Measurements from ENCODE around the gene GALNTL6.

Gene GALNTL6

DNA sequence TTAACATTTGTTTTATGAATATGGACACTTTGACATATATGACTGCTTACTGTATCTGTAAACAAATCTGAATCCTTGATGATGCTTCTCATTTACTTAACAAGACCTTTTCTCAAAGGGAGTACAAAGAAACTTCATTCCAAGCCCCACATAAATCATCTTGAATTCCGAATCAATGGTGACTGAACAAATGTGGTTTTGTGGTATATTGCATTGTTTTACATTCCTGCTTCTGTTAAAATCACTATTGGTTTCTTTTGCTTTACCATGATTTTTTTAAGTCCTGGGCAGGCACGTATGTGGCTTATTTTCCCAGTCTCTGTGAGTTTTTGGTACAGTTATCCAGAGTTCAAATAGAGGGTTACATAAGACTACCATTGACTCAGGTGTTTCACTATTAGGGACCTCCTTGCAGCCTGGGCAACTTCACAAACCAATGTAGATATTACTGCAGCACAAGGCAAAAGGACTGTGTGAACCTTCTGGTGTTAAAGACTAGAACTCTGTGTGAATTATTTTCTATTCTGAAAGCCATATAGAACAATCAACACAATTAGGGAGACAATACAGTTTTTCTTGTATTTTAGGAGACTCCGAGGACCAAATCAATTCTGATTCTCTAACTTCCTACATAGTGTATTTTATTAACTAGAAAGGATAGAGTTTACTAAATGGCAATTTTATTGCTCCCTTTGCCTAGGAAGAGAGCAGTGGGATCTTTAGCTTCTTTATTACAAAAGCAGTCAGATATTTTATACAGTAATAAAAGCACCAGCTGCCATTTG lies 196.4 kb downstream of the GALNTL6 start:
- no peak for DNase-seq

DNA sequence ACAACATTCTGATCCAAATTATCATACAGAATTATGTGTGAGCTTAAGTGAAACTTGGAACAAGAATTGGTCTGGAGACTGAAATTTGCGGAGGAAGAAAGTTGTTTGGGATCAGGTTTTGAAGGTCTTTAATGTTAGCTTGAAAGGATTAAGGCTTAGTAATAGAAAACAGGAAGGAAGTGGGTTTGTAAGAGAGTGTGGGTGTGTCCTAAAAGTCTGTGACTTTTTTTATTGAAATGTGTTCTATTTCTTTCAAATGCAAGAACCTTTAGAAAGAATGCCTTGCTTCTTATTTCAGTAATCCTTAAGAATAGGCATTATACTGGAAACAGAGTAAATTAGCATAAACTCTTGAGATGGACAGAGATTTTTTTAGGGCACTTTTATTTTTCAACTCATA lies 198.0 kb downstream of the GALNTL6 start:
- DNase-seq: no peak

DNA sequence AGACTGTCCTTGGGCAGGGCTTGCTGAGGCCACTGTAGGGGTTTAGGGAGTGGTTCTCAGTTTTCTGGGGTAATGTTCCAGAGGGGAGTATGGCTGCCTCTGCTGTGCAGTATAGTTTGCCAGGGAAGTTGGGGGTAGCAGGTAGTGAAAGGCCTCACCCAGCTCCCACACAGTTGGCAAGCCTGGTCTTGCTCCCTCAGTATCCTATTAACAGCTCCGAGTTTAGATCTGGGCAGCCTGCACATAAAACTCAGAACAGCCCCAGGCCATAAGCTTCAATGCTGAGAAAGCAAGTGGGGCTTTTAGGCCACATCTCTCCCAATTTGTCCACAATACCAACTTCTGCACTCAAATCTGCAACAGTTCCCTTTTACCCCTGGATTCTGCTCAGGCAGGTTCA lies 205.2 kb downstream of the GALNTL6 start:
- peak; percentile 26 for DNase-seq

DNA sequence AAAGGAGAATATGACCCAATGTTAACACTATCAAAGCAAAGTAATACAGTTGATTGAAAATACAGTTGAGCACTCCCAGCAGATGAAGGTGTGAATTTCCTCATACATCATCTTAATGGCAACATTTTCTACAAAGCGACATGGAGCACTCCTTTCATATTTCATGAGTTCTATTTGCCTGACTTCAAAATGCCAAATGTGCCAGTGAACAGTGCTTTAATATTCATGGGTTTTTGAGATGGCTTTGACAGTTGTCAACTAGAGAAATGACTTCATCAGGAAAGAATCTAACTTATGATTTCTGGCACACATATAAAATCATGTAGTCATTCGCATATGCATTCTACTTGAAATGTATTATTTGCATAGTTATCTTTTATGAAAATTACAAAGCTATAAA lies 222.4 kb downstream of the GALNTL6 start:
- DNase-seq: no peak

DNA sequence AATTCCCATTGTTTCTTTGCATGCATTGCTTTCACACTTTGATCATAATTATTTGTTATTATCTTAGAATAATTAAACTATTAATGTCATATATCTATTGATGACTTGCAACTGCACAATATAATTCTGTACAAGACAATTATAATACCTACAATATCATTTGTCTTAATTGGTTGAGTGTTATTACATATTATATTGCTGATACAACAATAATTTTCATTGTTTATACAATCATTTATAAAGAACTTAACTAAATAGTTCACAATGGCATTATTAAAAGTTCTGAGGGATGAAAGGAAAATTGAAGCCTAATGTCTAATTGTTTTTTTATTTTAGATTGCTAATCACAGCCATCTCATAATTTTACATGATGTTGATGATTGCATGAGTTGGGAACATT lies 227.6 kb downstream of the GALNTL6 start:
- no peak for DNase-seq

DNA sequence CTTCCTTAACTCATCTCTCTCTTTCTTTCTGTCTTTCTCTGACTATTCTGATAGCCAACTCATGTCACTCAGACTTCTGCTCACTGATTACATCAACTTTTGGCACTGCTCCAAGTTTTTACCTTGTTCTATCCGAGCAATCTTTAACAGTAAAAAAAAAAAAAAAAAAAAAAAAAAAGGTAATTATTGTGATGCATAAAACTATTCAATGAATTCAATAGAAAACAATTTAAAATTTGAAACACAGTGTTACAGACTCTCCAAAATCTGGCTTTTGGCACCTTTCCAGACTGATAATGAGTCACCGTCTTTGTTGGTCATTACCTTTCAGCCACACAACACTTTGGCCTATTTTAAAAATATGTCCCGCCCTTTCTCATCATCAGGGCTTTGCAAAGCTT lies 229.5 kb downstream of the GALNTL6 start:
- DNase-seq: peak; percentile 89

DNA sequence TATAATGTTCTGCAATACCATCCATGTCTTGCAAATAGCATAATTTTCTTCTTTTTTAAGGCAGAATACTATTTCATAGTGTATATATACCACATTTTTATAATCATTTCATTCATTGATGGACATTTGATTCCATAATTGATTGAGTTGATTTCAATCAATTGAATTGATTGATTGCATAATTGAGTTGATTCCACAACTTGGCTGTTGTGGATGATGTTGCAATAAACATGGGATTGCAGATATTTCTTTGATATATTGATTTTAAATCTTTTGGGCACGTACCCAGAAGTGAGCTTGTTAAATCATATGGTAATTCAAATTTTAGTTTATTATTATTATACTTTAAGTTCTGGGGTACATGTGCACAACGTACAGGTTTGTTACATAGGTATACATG lies 232.8 kb downstream of the GALNTL6 start:
- no peak for DNase-seq

DNA sequence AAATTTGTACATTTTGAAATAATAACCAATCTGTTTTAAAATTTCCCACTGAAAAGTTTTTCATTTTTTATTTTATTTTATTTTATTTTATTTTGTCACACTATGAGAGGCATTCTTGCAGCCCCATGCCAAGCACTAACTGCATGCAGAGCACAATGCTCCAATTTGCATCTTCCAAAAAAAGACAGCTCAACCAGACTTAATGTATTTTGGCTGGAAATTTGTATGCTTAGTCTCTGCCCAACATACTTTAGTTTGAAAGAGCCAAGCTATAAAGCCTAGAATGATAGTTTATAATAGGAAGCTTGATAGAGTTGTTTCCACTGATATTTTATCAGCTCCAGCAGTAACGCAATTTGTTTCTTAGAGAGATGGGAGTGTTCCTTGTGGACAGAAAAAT lies 235.5 kb downstream of the GALNTL6 start:
- no peak for DNase-seq

DNA sequence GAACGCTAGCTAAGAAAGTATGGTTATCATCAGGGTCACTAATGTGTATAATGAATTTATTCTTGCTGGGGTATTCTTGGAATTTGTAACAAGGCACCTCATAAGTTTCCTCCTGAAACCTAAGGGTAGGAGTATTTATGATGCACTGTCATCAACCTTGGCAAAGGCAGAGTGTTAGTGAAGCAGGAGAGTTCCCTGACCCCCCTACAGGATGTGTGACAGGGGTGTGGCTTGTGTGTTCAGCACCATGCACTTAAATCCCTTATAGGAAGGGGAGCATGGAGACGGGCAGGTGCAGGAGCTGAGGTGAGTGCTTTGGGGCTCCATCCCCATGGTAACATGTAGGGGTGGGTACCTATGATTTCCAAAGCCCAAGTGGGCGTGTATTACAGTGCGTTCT lies 237.7 kb downstream of the GALNTL6 start:
- DNase-seq: peak; percentile 44

DNA sequence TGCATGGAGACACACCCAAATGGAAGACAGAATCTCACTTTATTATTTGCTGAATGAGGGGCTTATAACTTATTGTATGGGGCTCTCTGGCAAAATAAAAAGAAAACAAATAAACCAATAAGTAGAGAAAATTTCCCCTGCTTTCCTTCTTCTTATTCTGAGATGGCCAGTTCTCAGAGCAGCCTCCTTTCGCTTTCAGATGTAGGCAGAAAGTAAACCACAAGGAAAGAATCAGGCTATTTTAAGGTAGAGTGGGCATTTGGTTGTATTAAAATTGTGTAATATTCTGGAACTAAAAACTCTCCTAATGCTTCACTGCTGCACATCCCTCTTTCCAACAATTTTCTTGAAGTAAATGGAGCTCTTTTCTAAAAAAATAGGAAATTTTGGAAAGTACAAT lies 241.8 kb downstream of the GALNTL6 start:
- DNase-seq: no peak

DNA sequence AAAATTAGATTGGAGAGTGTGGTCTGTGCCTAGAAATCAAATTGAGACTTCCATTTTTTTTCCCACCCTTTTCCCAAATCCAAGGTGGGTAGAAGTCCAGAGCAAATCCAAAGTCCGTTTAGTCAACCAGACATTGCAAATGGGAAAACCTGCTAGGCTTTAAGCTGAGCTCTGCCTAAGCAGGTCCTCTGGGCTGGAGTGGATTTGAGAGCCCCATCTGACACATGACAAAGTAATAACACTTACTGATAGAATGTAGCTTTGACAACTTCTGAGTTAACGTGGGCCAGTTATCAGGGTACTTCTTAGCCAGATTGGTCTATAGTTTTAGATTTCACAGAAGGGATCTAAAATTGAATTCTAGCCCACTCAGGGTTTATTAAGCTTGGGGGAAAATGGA lies 242.3 kb downstream of the GALNTL6 start:
- no peak for DNase-seq

DNA sequence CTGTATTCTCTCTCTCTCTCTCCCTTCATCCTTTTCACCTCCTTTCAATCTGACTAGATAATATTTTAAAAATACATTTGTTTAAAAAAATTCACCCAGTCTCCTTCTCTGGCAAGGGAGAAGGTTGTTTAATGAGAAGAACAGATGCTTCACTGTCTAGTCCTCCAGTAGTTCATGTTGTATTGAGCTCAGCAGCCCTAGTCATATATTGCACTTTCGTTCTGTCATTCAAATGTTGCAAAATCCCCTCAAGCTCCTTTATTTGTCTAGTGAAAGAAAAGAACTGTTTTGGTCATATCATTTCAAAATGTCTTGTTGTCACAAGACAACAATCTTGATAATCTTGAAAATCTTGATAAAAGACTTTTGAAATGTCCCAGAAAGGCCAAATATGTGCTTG lies 248.0 kb downstream of the GALNTL6 start:
- DNase-seq: no peak

DNA sequence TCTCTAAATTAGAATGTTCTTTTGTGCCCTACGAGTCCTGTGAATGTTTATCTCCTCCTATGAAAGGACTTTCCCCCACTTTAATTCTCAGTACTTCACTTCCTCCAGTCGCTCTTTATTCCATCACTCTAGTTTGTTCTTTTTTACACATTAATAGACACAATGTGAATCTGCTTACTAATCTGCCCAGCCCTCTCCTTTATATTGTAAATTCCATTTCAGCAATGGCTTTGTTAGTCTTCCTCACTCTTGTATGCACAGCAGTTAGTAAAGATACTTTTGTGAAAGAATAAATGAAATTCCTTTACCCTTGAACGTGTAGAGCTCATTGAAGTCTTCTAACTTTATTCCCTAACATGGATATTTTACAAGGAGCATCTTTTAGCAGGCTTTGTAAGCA lies 255.3 kb downstream of the GALNTL6 start:
- no peak for DNase-seq

DNA sequence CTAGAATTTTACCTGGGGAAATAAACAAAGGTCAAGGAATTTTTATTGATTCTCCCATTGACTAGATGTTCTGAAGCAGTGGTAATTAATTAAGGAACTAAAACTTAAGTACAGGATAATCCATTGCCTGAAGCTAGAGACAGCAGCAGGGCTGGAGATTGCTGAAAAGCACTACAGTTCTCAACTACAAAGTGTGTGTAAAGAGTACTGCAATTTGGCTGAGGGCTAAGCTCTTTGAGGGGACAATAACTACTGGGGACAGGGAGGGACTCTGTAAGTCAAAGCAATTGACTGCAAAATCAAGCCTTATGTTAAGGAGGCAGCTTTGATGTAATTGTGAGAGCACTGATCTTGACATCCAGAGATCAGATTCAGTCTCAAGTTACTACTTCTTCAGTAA lies 260.4 kb downstream of the GALNTL6 start:
- peak; percentile 64 for DNase-seq

DNA sequence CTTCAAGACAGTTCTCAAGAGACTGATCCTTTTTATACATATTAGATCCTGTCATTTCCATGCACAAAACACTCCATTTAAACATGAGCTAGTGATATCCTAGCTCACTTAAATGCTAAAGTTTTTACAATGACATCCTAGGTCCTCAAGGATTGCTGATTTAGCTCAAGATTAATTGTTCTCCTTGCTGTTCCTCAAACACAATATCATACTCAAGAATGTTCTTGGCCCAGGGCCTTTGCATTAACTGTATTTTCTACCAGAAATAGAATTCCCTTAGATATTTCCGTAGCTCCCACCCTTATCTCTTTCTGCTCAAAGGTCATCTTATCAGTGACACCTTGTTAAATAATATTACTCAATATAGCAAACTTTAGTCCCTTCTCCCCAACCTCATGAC lies 270.1 kb downstream of the GALNTL6 start:
- DNase-seq: no peak

DNA sequence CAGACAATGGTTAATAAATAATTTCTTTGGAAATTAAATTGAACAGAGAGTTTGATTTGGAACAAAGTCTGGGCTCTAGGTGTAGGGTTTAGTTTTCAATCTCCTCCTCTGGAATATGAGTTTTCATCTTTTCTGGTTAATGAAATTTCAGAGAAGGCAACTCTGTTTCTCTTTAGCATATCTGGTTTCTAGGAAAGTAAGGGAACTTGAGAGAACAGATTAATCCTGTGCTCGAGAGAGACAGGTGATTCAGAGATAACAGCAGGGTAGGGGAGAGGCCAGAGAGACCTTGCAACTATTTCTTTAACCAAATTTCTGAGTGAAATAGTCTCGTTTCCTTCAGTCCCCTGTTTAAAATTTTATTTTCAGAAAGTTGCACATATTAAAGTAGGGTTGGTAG lies 275.4 kb downstream of the GALNTL6 start:
- no peak for DNase-seq

DNA sequence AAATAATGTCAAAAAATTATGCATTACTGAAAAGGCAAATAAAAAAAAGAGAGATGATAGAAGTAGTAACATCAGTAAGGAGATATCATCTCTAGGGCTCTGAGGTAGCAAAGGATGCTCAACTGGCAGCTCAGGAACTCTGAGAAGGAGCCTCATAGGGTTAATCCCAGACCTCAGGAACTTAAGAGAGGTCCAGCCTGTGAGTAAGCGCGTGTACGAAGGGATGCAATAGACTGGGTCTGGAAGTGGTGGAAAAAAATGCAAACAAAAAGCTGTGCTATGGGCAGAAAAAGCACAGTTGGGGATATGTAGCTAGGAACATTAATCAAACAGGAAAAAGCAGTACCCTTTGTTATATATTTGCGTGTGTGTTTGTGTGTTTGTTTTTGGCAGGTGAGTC lies 282.0 kb downstream of the GALNTL6 start:
- peak; percentile 65 for DNase-seq

DNA sequence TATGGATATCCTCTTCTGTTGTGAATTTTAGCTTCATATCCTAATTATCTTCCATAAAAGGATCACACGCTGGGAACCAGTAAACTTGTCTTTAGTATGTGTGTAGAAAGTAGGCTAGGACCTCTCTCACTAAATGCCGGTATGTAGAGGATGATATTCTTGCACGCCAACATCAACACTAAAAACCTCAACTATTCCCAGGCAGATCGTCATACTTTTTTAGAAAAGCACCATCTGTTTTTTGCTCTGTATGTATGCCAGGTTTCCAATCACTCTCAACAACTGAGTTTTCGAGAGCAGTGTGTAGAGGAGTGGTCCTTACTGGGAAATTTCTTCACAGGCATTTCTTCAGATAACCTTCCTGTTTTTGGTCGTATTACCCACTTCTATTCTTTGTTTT lies 283.6 kb downstream of the GALNTL6 start:
- no peak for DNase-seq

DNA sequence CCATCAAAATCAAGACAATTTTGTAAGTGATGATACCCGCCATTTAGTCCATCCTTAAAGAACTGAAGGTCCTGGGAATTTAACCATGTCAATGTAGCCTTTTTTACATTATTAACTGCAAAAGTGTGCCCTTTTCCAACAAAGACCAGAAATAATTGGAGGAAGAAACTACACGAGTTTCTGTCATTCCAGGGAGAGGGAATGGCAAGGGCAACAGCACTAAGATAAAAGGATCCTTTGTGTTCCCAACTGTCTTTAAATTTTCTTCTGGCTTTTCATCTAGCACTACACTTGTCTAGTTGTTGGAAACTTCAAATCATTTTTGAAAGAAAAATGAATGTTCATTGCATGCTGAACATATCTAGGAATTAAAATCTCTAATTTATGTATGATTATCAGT lies 286.2 kb downstream of the GALNTL6 start:
- no peak for DNase-seq

DNA sequence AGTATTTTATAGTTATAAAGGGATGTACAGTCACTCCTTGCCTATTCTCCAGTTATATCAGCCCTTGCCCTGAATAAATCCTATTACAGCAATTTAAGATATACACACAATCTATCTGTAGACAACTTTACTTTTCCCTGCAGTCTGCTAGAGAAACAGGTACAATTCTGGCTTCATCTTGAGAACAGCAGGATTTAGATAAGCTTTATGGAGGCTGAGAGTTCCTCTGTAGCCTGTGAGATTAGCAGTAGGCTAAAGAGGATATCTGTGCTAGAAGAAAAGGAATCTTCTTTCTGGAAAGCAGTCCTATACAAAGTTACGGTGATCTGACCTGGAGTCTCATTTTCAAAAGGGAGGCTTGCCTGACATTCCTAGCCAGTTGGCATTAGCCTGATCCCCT lies 290.3 kb downstream of the GALNTL6 start:
- DNase-seq: no peak

DNA sequence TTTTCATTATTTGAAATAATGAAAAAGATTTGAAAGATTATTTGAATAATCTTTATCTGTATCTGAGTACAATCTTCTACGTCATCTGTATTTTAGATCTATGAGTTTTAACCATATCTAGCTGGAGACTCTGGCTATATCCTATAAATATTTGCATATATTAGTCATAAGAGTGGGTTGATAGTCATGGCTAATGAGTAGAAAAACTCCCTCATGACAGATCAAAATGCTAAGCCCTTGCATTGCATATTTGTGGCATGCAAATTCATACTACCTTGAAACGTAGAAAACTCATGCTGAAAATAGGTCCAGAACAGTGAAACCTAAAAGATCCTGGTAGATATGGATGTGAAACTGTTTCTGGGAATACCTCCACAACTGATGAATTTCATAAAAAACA lies 291.3 kb downstream of the GALNTL6 start:
- no peak for DNase-seq

DNA sequence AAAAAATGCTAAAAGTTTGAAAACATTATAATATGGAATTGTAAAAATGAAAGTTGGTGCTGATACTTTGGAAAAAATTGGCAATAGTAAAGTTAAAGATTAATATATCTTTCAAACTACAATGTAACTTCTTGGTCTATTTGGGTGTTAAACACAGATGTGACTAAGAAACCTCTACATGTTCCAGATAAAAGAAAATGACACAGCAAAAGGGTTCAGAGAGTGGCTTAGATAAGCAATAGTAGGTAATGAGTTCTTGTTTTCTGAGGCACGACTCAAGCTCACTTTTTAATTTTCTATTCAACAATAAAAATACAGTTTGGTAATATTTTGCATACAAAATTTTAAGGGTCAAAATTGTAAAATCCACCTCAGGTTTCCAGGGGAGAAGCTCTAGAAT lies 292.7 kb downstream of the GALNTL6 start:
- no peak for DNase-seq

DNA sequence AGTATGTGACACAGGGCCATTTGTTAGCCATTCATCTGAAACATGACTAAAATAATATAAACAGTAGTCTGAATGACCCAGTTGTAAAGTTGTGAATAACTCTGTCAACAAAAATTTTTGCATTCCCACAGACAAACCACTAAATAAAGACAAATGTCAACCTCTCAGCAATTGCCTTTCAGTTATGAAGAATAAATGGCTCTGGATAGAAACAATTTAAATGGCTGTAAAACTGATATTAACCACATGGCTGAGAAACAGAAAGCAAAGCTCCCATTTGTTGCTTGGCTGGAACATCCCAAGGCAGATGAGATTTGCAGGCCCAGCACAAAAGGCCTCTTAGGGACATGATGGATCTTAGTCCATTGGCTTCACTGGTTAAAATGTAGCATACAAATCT lies 296.3 kb downstream of the GALNTL6 start:
- peak; percentile 31 for DNase-seq

DNA sequence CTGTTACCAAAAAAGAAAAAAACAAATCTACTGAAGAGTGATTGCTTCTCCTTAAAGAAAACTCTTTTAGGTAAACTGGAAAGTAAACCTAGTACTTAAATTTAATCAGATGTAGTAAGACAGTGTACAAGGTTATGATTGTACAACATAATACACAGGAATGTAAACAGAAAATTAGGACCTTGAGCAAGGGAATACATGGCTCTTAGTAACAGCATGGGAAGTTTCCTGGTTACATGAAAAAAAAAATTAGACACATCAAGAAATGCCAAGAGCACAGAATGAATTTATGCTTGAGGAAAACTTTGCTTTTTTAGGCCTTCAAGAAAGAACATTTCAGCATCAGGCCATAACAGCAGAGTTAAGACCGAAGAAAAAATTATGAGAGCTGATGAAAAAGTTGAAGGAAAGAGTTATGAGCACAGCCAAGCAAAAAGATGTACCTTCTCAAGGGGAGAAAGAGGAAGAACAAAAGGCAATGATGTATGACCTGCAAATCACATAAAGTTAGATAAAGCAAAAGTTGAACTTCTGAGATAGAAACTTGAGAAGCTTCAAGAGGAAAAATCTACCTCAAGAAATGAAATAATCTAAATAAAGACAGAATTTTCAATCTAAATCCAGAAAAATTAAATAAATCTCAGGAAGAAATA lies 311.6 kb downstream of the GALNTL6 start:
- DNase-seq: no peak

DNA sequence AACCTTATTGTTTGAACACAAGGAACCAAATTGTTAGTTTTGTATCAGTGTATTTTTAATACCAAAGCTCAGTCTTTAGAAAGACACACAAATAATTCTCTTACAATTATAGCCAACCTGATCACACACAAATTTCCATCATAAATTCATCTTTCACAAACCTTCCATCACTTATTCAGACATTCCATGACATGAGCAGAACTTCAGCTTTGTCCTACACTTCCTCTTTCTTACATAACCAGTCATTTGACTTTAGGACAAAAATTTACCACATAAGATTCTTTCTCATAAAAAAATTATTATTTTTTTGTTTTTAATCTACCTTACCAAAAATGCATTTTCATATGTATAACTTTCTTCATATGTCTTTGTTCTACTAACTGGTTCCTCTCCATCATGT lies 312.2 kb downstream of the GALNTL6 start:
- DNase-seq: no peak
